GM12878 (cell line): Measurements from ENCODE around the gene NFATC2. TPM values are rescaled to one million over a fixed set of nuclear protein-coding genes. Genes with fewer than 3 reads are reported as not detected.

Source experiments
- ATAC-seq: fragments of 200-7000 bp; cut with Tn5 transposase; 3 replicates; pipeline ENCODE4 v1.9.1; 2020; ENCODE audit warnings: mild to moderate bottlenecking, moderate library complexity
- BruUV-seq: library from RNA; stranded (reverse); fragments of 400-500 nt; replicated peaks from 2 replicates; lab custom pipeline; 2021; lab: Mats Ljungman, UMichigan
- CTCF ChIA-PET: fragments of 300-600 bp; sonication (Branson Sonifier 250); formaldehyde crosslinking; extraction: SDS; loops from one replicate; lab custom pipeline; 2021; ENCODE audit warnings: inconsistent platforms; lab: Yijun Ruan, JAX
- POLR2A ChIA-PET: fragments of 350-600 bp; formaldehyde crosslinking; extraction: SDS; loops from one replicate; lab custom pipeline; 2021; ENCODE audit warnings: inconsistent platforms; lab: Charles Lee
- RAD21 ChIA-PET: fragments of 300-600 bp; sonication (Branson Sonifier 250); formaldehyde crosslinking; loops from one replicate; lab custom pipeline; 2023; ENCODE audit warnings: antibody characterized with exemption; ENCODE audit not compliant: unreplicated experiment; lab: Charles Lee
- SMC1A ChIA-PET: fragments of 300-600 bp; sonication (Branson Sonifier 250); formaldehyde crosslinking; loops from one replicate; lab custom pipeline; 2023; ENCODE audit not compliant: unreplicated experiment, uncharacterized antibody; lab: Charles Lee
- DNase-seq: peaks from one replicate; pipeline ENCODE4 v3.0.0-alpha.2; 2011; ENCODE audit warnings: low read depth, low spot score
- FAIRE-seq: peaks from 3 replicates; lab custom pipeline; 2011; peaks lifted over from hg19 to GRCh38; lab: Jason Lieb, UNC
- H2AFZ ChIP-seq: 2 replicates; pipeline ENCODE4 v1.6.0; 2011; ENCODE audit warnings: low read depth, low read length, control low read depth; ENCODE audit not compliant: control insufficient read depth
- H3K27ac ChIP-seq: 2 replicates; pipeline ENCODE4 v1.5.1; 2011; ENCODE audit warnings: control low read depth; ENCODE audit not compliant: control insufficient read depth, insufficient read depth
- H3K27me3 ChIP-seq, 2 experiments: replicated peaks in 1 of 2; 2 replicates each; pipeline versions ENCODE4 v1.6.0 to v1.6.1; 2011; ENCODE audit warnings: low read length in 1 of 2; ENCODE audit not compliant: control insufficient read depth in 2 of 2, insufficient read depth in 2 of 2
- H3K36me3 ChIP-seq, 2 experiments: 2 replicates each; pipeline ENCODE4 v1.5.1; 2011; ENCODE audit warnings: low read length in 1 of 2; ENCODE audit not compliant: control insufficient read depth in 2 of 2, insufficient read depth in 2 of 2
- H3K4me1 ChIP-seq: 2 replicates; pipeline ENCODE4 v1.6.1; 2011; ENCODE audit warnings: mild to moderate bottlenecking, low read length, moderate library complexity, mixed read lengths; ENCODE audit not compliant: control insufficient read depth, insufficient read depth
- H3K4me2 ChIP-seq: 2 replicates; pipeline ENCODE4 v1.6.0; 2011; ENCODE audit warnings: control low read depth; ENCODE audit not compliant: control insufficient read depth, insufficient read depth
- H3K4me3 ChIP-seq: fragments of 200-600 bp; sonication (generic); 2 replicates; pipeline ENCODE4 v1.5.1; 2016
- H3K79me2 ChIP-seq: 2 replicates; pipeline ENCODE4 v1.6.0; 2011; ENCODE audit warnings: low read length; ENCODE audit not compliant: control insufficient read depth, insufficient read depth
- H3K9ac ChIP-seq: 2 replicates; pipeline ENCODE4 v1.8.0; 2011; ENCODE audit warnings: low read length, control low read depth, mixed read lengths; ENCODE audit not compliant: control insufficient read depth, insufficient read depth
- H3K9me3 ChIP-seq: replicated peaks from 3 replicates; pipeline ENCODE4 v1.5.1; 2011; ENCODE audit warnings: mild to moderate bottlenecking, low read length; ENCODE audit not compliant: control insufficient read depth, insufficient read depth
- H4K20me1 ChIP-seq: 2 replicates; pipeline ENCODE4 v1.6.0; 2011; ENCODE audit not compliant: control insufficient read depth, insufficient read depth
- ATF3 ChIP-seq: IDR thresholded peaks from 2 replicates; pipeline ENCODE4 v1.6.1; 2011; ENCODE audit warnings: low read depth, mild to moderate bottlenecking, low read length, moderate library complexity, borderline replicate concordance; ENCODE audit errors: extremely low read depth
- BHLHE40 ChIP-seq, 2 experiments: fragments of 450-650 bp in 1 of 2; IDR thresholded peaks; 2 replicates each; pipeline ENCODE4 v1.6.1; 2011 to 2017; ENCODE audit warnings: low read depth in 2 of 2, borderline replicate concordance in 1 of 2, improper control_type of control experiment in 1 of 2, low read length in 1 of 2, mild to moderate bottlenecking in 1 of 2
- CREB1 ChIP-seq: IDR thresholded peaks from 2 replicates; pipeline ENCODE4 v1.6.1; 2012; ENCODE audit warnings: low read depth, mild to moderate bottlenecking, inconsistent platforms
- IRF4 ChIP-seq: IDR thresholded peaks from 2 replicates; pipeline ENCODE4 v1.6.1; 2011; ENCODE audit warnings: low read depth, low read length
- NFIC ChIP-seq: IDR thresholded peaks from 2 replicates; pipeline ENCODE4 v1.6.1; 2012; ENCODE audit warnings: low read depth, mild to moderate bottlenecking, inconsistent platforms, low read length, moderate library complexity
- RCOR1 ChIP-seq: conservative IDR thresholded peaks from 2 replicates; pipeline ENCODE4 v1.6.1; 2012; ENCODE audit warnings: low read depth, low read length, improper control_type of control experiment
- REST ChIP-seq: IDR thresholded peaks from 2 replicates; pipeline ENCODE4 v1.6.1; 2012; ENCODE audit warnings: mild to moderate bottlenecking, low read depth, low read length
- SKIL ChIP-seq: fragments of 450-650 bp; IDR thresholded peaks from 2 replicates; pipeline ENCODE4 v1.6.1; 2017; ENCODE audit warnings: mild to moderate bottlenecking, low read depth, inconsistent platforms; ENCODE audit not compliant: poor library complexity, severe bottlenecking
- SUZ12 ChIP-seq: fragments of 200-600 bp; sonication (generic); IDR thresholded peaks from one replicate; pipeline ENCODE4 v1.6.1; 2018; ENCODE audit warnings: antibody characterized with exemption, mild to moderate bottlenecking; ENCODE audit not compliant: unreplicated experiment
- TAF1 ChIP-seq: IDR thresholded peaks from 2 replicates; pipeline ENCODE4 v1.6.1; 2011; ENCODE audit warnings: mild to moderate bottlenecking, low read depth, low read length, borderline replicate concordance
- USF2 ChIP-seq: IDR thresholded peaks from 2 replicates; pipeline ENCODE4 v1.6.1; 2011; ENCODE audit warnings: low read depth, low read length, improper control_type of control experiment, borderline replicate concordance
- ZBED1 ChIP-seq: IDR thresholded peaks from 2 replicates; pipeline ENCODE4 v1.6.1; 2016; ENCODE audit warnings: borderline replicate concordance
- WGBS: methylation state at CpG from one replicate; pipeline ENCODE4 v1.1.6; 2016; ENCODE audit warnings: low lambda C conversion rate; ENCODE audit not compliant: insufficient replicate concordance, insufficient coverage; ENCODE audit errors: missing lambda C conversion rate; 5-methylcytosine and 5-hydroxymethylcytosine counted together
- in situ Hi-C: fragments of 300-500 bp; cut with MboI; formaldehyde crosslinking; loops from 9 replicates; pipeline ENCODE4 v1.14.3; 2018; ENCODE audit warnings: mixed read lengths
- intact Hi-C: fragments of 100-400 bp; cut with micrococcal nuclease; formaldehyde crosslinking; loops from one replicate; pipeline ENCODE4 v1.14.2; 2022; ENCODE audit not compliant: unreplicated experiment
- polyA plus RNA-seq, 11 experiments: library from polyadenylated mRNA; depleted of rRNA in 4 of 11; unstranded in 6 of 11; stranded (reverse) in 5 of 11; fragments of >200 nt; fragmentation: Nextera tagmentation in 4 of 11; fragmentation: Illumina TruSeq in 1 of 11; extraction: Ambion mirVana in 4 of 11; extraction: Trizol in 1 of 11; gene quantifications; 1 replicate in 1 of 11; 2 replicates in 10 of 11; pipeline versions ENCODE4 v1.2.1 to v1.2.3, GENCODE V29; 2011 to 2016; ENCODE audit warnings: inconsistent platforms in 2 of 11, missing spikeins in 2 of 11, low read depth in 1 of 11
- total RNA-seq, 4 experiments: library from RNA; depleted of rRNA in 3 of 4; stranded (reverse); fragments of >200 nt in 3 of 4; fragmentation: Illumina TruSeq in 1 of 4; extraction: Trizol in 1 of 4; gene quantifications; 2 replicates each; pipeline versions ENCODE4 v1.2.1 to v1.2.3, GENCODE V29; 2013 to 2021
- TF ChIP-seq, protein P1 (sequence below): IDR thresholded peaks from 2 replicates; pipeline ENCODE4 v1.6.1; 2011; ENCODE audit warnings: borderline replicate concordance, low read depth, mild to moderate bottlenecking, moderate library complexity, mixed read lengths, low read length; ENCODE audit not compliant: insufficient read depth; ENCODE audit errors: extremely low read length

Gene NFATC2
- total and polyA plus RNA-seq, 10 of the 15 experiments (the other 5 are each of a cell fraction or from before 2014, with no cell fraction given), result 3.3 to 20.0 (median 7.3) TPM

GRCh38 chr20:51440589-51440988, 101.9 kb downstream of the NFATC2 start (continued):
- TF ChIP-seq USF2 (no peak), IRF4 (0 out of 2 replicates have a peak, but pooled peaks have one; percentile 24)

- Histone ChIP-seq H4K20me1 (no peaks in the 10 kb centered on the region), H3K4me3 (no peak overlapping the region), H3K9me3 (no peaks in the 10 kb centered on the region), H3K27ac (no peak overlapping the region), H3K36me3 (peaks cover 11 to 13% of the 10 kb centered on the region in 2 experiments), H3K4me1 (peaks cover 18% of the 10 kb centered on the region), H3K27me3 (no peaks in the 10 kb centered on the region), H3K9ac (no peak overlapping the region), H3K79me2 (no peaks in the 10 kb centered on the region), H3K4me2 (no peak overlapping the region), H2AFZ (no peak overlapping the region)
- RAD21 ChIA-PET, result no interaction called here
- WGBS, result 80% methylated on average over 9 of the region's 9 CpGs
- POLR2A ChIA-PET, result no interaction called here
- peak; percentile 29; the same call in 2 of the 3 replicates for ATAC-seq
- no peak for DNase-seq
- in situ Hi-C loops, result loop anchor here (5.0 kb wide), 1 partner anchor 48 kb away; no protein-coding TSS in a partner anchor
- BruUV-seq, result no TSS peak
- SMC1A ChIA-PET, result no interaction called here
- TF ChIP-seq REST, result no peak
- TF ChIP-seq, protein P1, sequence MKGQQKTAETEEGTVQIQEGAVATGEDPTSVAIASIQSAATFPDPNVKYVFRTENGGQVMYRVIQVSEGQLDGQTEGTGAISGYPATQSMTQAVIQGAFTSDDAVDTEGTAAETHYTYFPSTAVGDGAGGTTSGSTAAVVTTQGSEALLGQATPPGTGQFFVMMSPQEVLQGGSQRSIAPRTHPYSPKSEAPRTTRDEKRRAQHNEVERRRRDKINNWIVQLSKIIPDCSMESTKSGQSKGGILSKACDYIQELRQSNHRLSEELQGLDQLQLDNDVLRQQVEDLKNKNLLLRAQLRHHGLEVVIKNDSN, result no peak
- no peak for TF ChIP-seq NFIC
- TF ChIP-seq SKIL, result no peak
- no peak for TF ChIP-seq TAF1
- TF ChIP-seq CREB1, result no peak
- TF ChIP-seq SUZ12, result no peak
- TF ChIP-seq BHLHE40 (IDR thresholded peaks at IDR 0.05; ENCODE audit: borderline replicate concordance in 1 of 2, low read depth in 2 of 2, low read length in 1 of 2), result no peak
- no peak for TF ChIP-seq ZBED1
- TF ChIP-seq RCOR1, result no peak
- TF ChIP-seq ATF3, result no peak
- CTCF ChIA-PET, result interaction anchor here (1.3 kb wide), 1 partner anchor 156 kb away, joined by 4 read pairs; no protein-coding TSS in a partner anchor
- no peak for FAIRE-seq
- intact Hi-C loops, result no loop called here
These were observed 103.3 kb downstream of the NFATC2 start for GRCh38 chr20:51439160-51439689.
